ENCODE measurements around the gene RDH13.
"Not testable (repeated sequence)": the region's sequence is repeated elsewhere in the genome, so short reads cannot be mapped to it uniquely, and the experiment has no call there.

RDH13 gene

GRCh38 chr19:55024111-55024510 lies 38.8 kb downstream of the RDH13 start:
- H3K36me3 ChIP-seq (ENCODE audit: insufficient read depth, low read length), result no peaks in the 10 kb centered on the region
- DNase-seq (ENCODE audit: low read depth, low spot score), result no peak
- no peak for TF ChIP-seq FOXP2 (optimal IDR thresholded peaks at IDR 0.05; ENCODE audit: control extremely low read depth, extremely low read length, insufficient read depth)
- no peak for TF ChIP-seq EZH2 (IDR thresholded peaks at IDR 0.05)
- TF ChIP-seq POLR2AphosphoS5 (IDR thresholded peaks at IDR 0.05; ENCODE audit: borderline replicate concordance, low read depth, low read length), result no peak
- no peak overlapping the region for H3K27ac ChIP-seq
- no peak overlapping the region for H3K4me3 ChIP-seq
- H3K9me3 ChIP-seq (ENCODE audit: low read depth, low read length), result peaks cover 3% of the 10 kb centered on the region; the same call in 1 of the 2 replicates
- no peak overlapping the region for H3K9ac ChIP-seq (ENCODE audit: insufficient read length)

- not testable (repeated sequence) for H3K4me3 ChIP-seq; H3K9ac ChIP-seq (ENCODE audit: insufficient read length)
Measured at GRCh38 chr19:55020351-55020750, 42.6 kb downstream of the RDH13 start.

GRCh38 chr19:55018633-55019032 lies 44.3 kb downstream of the RDH13 start:
- Histone ChIP-seq H3K9ac (ENCODE audit: insufficient read length) (no peak overlapping the region), H3K9me3 (ENCODE audit: low read depth, low read length) (no peaks in the 10 kb centered on the region), H3K36me3 (ENCODE audit: insufficient read depth, low read length) (no peaks in the 10 kb centered on the region), H3K4me3 (no peak overlapping the region), H3K27ac (no peak overlapping the region)
- DNase-seq (ENCODE audit: low read depth, low spot score), result no peak
- no peak for TF ChIP-seq FOXP2 (optimal IDR thresholded peaks at IDR 0.05; ENCODE audit: control extremely low read depth, extremely low read length, insufficient read depth)
- no peak for TF ChIP-seq EZH2 (IDR thresholded peaks at IDR 0.05)
- no peak for TF ChIP-seq POLR2AphosphoS5 (IDR thresholded peaks at IDR 0.05; ENCODE audit: borderline replicate concordance, low read depth, low read length)

More at GRCh38 chr19:55020351-55020750, 42.6 kb downstream of the RDH13 start:
- not testable (repeated sequence) for H3K9me3 ChIP-seq (ENCODE audit: low read depth, low read length); H3K36me3 ChIP-seq (ENCODE audit: insufficient read depth, low read length); H3K27ac ChIP-seq; DNase-seq (ENCODE audit: low read depth, low spot score)

- Histone ChIP-seq H3K27ac (no peak overlapping the region), H3K36me3 (ENCODE audit: insufficient read depth, low read length) (no peaks in the 10 kb centered on the region), H3K4me3 (no peak overlapping the region), H3K9me3 (ENCODE audit: low read depth, low read length) (no peaks in the 10 kb centered on the region), H3K9ac (ENCODE audit: insufficient read length) (no peak overlapping the region)
- no peak for DNase-seq (ENCODE audit: low read depth, low spot score)
- TF ChIP-seq POLR2AphosphoS5 (IDR thresholded peaks at IDR 0.05; ENCODE audit: borderline replicate concordance, low read depth, low read length) (no peak), EZH2 (IDR thresholded peaks at IDR 0.05) (no peak), FOXP2 (optimal IDR thresholded peaks at IDR 0.05; ENCODE audit: control extremely low read depth, extremely low read length, insufficient read depth) (no peak)
Measured at GRCh38 chr19:55018216-55018615, 44.7 kb downstream of the RDH13 start.

GRCh38 chr19:55016017-55016416 lies 46.9 kb downstream of the RDH13 start:
- no peak for DNase-seq (ENCODE audit: low read depth, low spot score)
- Histone ChIP-seq H3K27ac (no peak overlapping the region), H3K9me3 (ENCODE audit: low read depth, low read length) (no peaks in the 10 kb centered on the region), H3K36me3 (ENCODE audit: insufficient read depth, low read length) (no peaks in the 10 kb centered on the region), H3K4me3 (no peak overlapping the region), H3K9ac (ENCODE audit: insufficient read length) (no peak overlapping the region)
- TF ChIP-seq POLR2AphosphoS5 (IDR thresholded peaks at IDR 0.05; ENCODE audit: borderline replicate concordance, low read depth, low read length) (no peak), FOXP2 (optimal IDR thresholded peaks at IDR 0.05; ENCODE audit: control extremely low read depth, extremely low read length, insufficient read depth) (no peak), EZH2 (IDR thresholded peaks at IDR 0.05) (no peak)

- Histone ChIP-seq H3K9ac (ENCODE audit: insufficient read length) (no peak overlapping the region), H3K9me3 (ENCODE audit: low read depth, low read length) (no peaks in the 10 kb centered on the region), H3K4me3 (no peak overlapping the region), H3K36me3 (ENCODE audit: insufficient read depth, low read length) (no peaks in the 10 kb centered on the region), H3K27ac (no peak overlapping the region)
- DNase-seq (ENCODE audit: low read depth, low spot score), result no peak
- no peak for TF ChIP-seq POLR2AphosphoS5 (IDR thresholded peaks at IDR 0.05; ENCODE audit: borderline replicate concordance, low read depth, low read length)
- TF ChIP-seq FOXP2 (optimal IDR thresholded peaks at IDR 0.05; ENCODE audit: control extremely low read depth, extremely low read length, insufficient read depth), result no peak
- TF ChIP-seq EZH2 (IDR thresholded peaks at IDR 0.05), result no peak
Measured at GRCh38 chr19:55015126-55015525, 47.8 kb downstream of the RDH13 start.

- no peak for TF ChIP-seq POLR2AphosphoS5 (IDR thresholded peaks at IDR 0.05; ENCODE audit: borderline replicate concordance, low read depth, low read length)
- TF ChIP-seq EZH2 (IDR thresholded peaks at IDR 0.05), result no peak
- no peak for TF ChIP-seq FOXP2 (optimal IDR thresholded peaks at IDR 0.05; ENCODE audit: control extremely low read depth, extremely low read length, insufficient read depth)
- H3K36me3 ChIP-seq (ENCODE audit: insufficient read depth, low read length), result no peaks in the 10 kb centered on the region
- no peak overlapping the region for H3K4me3 ChIP-seq
- DNase-seq (ENCODE audit: low read depth, low spot score), result no peak
- H3K9ac ChIP-seq (ENCODE audit: insufficient read length), result no peak overlapping the region
- no peak overlapping the region for H3K27ac ChIP-seq
- H3K9me3 ChIP-seq (ENCODE audit: low read depth, low read length), result no peaks in the 10 kb centered on the region
Measured at GRCh38 chr19:55014714-55015113, 48.2 kb downstream of the RDH13 start.

GRCh38 chr19:55013596-55013995 lies 49.4 kb downstream of the RDH13 start:
- Histone ChIP-seq H3K4me3 (no peak overlapping the region), H3K27ac (no peak overlapping the region), H3K9me3 (ENCODE audit: low read depth, low read length) (no peaks in the 10 kb centered on the region), H3K9ac (ENCODE audit: insufficient read length) (no peak overlapping the region), H3K36me3 (ENCODE audit: insufficient read depth, low read length) (no peaks in the 10 kb centered on the region)
- TF ChIP-seq EZH2 (IDR thresholded peaks at IDR 0.05) (no peak), POLR2AphosphoS5 (IDR thresholded peaks at IDR 0.05; ENCODE audit: borderline replicate concordance, low read depth, low read length) (no peak), FOXP2 (optimal IDR thresholded peaks at IDR 0.05; ENCODE audit: control extremely low read depth, extremely low read length, insufficient read depth) (no peak)
- no peak for DNase-seq (ENCODE audit: low read depth, low spot score)

GRCh38 chr19:55012306-55012705 lies 50.6 kb downstream of the RDH13 start:
- TF ChIP-seq POLR2AphosphoS5 (IDR thresholded peaks at IDR 0.05; ENCODE audit: borderline replicate concordance, low read depth, low read length) (no peak), FOXP2 (optimal IDR thresholded peaks at IDR 0.05; ENCODE audit: control extremely low read depth, extremely low read length, insufficient read depth) (no peak), EZH2 (IDR thresholded peaks at IDR 0.05) (no peak)
- Histone ChIP-seq H3K9me3 (ENCODE audit: low read depth, low read length) (no peaks in the 10 kb centered on the region), H3K4me3 (no peak overlapping the region), H3K27ac (no peak overlapping the region), H3K36me3 (ENCODE audit: insufficient read depth, low read length) (no peaks in the 10 kb centered on the region), H3K9ac (ENCODE audit: insufficient read length) (no peak overlapping the region)
- no peak for DNase-seq (ENCODE audit: low read depth, low spot score)

GRCh38 chr19:55010561-55010960 lies 52.4 kb downstream of the RDH13 start:
- H3K36me3 ChIP-seq (ENCODE audit: insufficient read depth, low read length); H3K9ac ChIP-seq (ENCODE audit: insufficient read length); H3K4me3 ChIP-seq; H3K9me3 ChIP-seq (ENCODE audit: low read depth, low read length); DNase-seq (ENCODE audit: low read depth, low spot score); H3K27ac ChIP-seq: not testable (repeated sequence)

GRCh38 chr19:55008781-55009180 lies 54.2 kb downstream of the RDH13 start:
- not testable (repeated sequence) for H3K9ac ChIP-seq (ENCODE audit: insufficient read length); DNase-seq (ENCODE audit: low read depth, low spot score); H3K27ac ChIP-seq; H3K36me3 ChIP-seq (ENCODE audit: insufficient read depth, low read length); H3K4me3 ChIP-seq; H3K9me3 ChIP-seq (ENCODE audit: low read depth, low read length)

- not testable (repeated sequence) for H3K9me3 ChIP-seq (ENCODE audit: low read depth, low read length); H3K4me3 ChIP-seq; DNase-seq (ENCODE audit: low read depth, low spot score); H3K27ac ChIP-seq; H3K36me3 ChIP-seq (ENCODE audit: insufficient read depth, low read length); H3K9ac ChIP-seq (ENCODE audit: insufficient read length)
Measured at GRCh38 chr19:55008189-55008588, 54.8 kb downstream of the RDH13 start.

- H3K36me3 ChIP-seq (ENCODE audit: insufficient read depth, low read length); H3K9me3 ChIP-seq (ENCODE audit: low read depth, low read length); DNase-seq (ENCODE audit: low read depth, low spot score); H3K4me3 ChIP-seq; H3K9ac ChIP-seq (ENCODE audit: insufficient read length); H3K27ac ChIP-seq: not testable (repeated sequence)
Measured at GRCh38 chr19:55007537-55007936, 55.4 kb downstream of the RDH13 start.
